ENCODE data around the gene ACADVL. TPM values are rescaled to one million over a fixed set of nuclear protein-coding genes. Genes with fewer than 3 reads are reported as not detected.
A peak's percentile ranks its signal among the peaks of the same experiment; 100 is the strongest.

ACADVL gene
- total RNA-seq, 1 donor from 2014 or later: 215 TPM

- Mint-ChIP-seq H3K4me1 (peaks cover 41% of the 10 kb centered on the region), H3K9me3 (no peaks in the 10 kb centered on the region), H3K4me3 (peak within 1 kb of the TSS; percentile 99), H3K36me3 (ENCODE audit: low read depth) (peaks cover 16% of the 10 kb centered on the region), H3K27me3 (ENCODE audit: low read depth) (peaks cover 5% of the 10 kb centered on the region), H3K27ac (ENCODE audit: unreplicated experiment) (peak within 1 kb of the TSS; percentile 100)
- DNase-seq (ENCODE audit: low read depth, low spot score): peak; percentile 100
- no peak for TF ChIP-seq CTCF (conservative IDR thresholded peaks at IDR 0.05)
These were observed 32.0 kb downstream of the ACADVL start, which contains the start of gene CTDNEP1 for GRCh38 chr17:7251661-7252175. Gene CTDNEP1 (minus strand): TSS chr17:7251734. CDS start chr17:7251296, 438 bp downstream.

GRCh38 chr17:7252176-7253043 lies 32.7 kb downstream of the ACADVL start, which contains the start of gene ELP5:
Gene ELP5 (plus strand): TSS chr17:7252215. CDS start chr17:7252551, 336 bp downstream.
- Mint-ChIP-seq H3K9me3 (no peaks in the 10 kb centered on the region), H3K27ac (ENCODE audit: unreplicated experiment) (peak within 1 kb of the TSS; percentile 100), H3K4me1 (peaks cover 41% of the 10 kb centered on the region), H3K36me3 (ENCODE audit: low read depth) (peaks cover 18% of the 10 kb centered on the region), H3K27me3 (ENCODE audit: low read depth) (peaks cover 7% of the 10 kb centered on the region), H3K4me3 (peak within 1 kb of the TSS; percentile 99)
- TF ChIP-seq CTCF (conservative IDR thresholded peaks at IDR 0.05): no peak
- DNase-seq (ENCODE audit: low read depth, low spot score): peak; percentile 85

GRCh38 chr17:7253082-7253481 lies 33.3 kb downstream of the ACADVL start:
- H3K27ac Mint-ChIP-seq (ENCODE audit: unreplicated experiment): peak overlapping the region; percentile 100
- no peak for DNase-seq (ENCODE audit: low read depth, low spot score)
- no peak for TF ChIP-seq CTCF (conservative IDR thresholded peaks at IDR 0.05)
- peaks cover 41% of the 10 kb centered on the region for H3K4me1 Mint-ChIP-seq
- H3K27me3 Mint-ChIP-seq (ENCODE audit: low read depth): peaks cover 7% of the 10 kb centered on the region
- H3K9me3 Mint-ChIP-seq: no peaks in the 10 kb centered on the region
- peaks cover 18% of the 10 kb centered on the region for H3K36me3 Mint-ChIP-seq (ENCODE audit: low read depth)
- peak overlapping the region; percentile 95 for H3K4me3 Mint-ChIP-seq

GRCh38 chr17:7254511-7254910 lies 34.8 kb downstream of the ACADVL start:
- peaks cover 23% of the 10 kb centered on the region for H3K36me3 Mint-ChIP-seq (ENCODE audit: low read depth)
- no peaks in the 10 kb centered on the region for H3K9me3 Mint-ChIP-seq
- H3K27me3 Mint-ChIP-seq (ENCODE audit: low read depth): peaks cover 16% of the 10 kb centered on the region
- peaks cover 32% of the 10 kb centered on the region for H3K4me1 Mint-ChIP-seq
- TF ChIP-seq CTCF (conservative IDR thresholded peaks at IDR 0.05): no peak
- H3K4me3 Mint-ChIP-seq: peak overlapping the region; percentile 84
- no peak overlapping the region for H3K27ac Mint-ChIP-seq (ENCODE audit: unreplicated experiment)
- DNase-seq (ENCODE audit: low read depth, low spot score): no peak

- Mint-ChIP-seq H3K4me3 (peak overlapping the region; percentile 53), H3K9me3 (no peaks in the 10 kb centered on the region), H3K4me1 (peaks cover 15% of the 10 kb centered on the region), H3K27ac (ENCODE audit: unreplicated experiment) (no peak overlapping the region), H3K27me3 (ENCODE audit: low read depth) (peaks cover 38% of the 10 kb centered on the region), H3K36me3 (ENCODE audit: low read depth) (peaks cover 22% of the 10 kb centered on the region)
- TF ChIP-seq CTCF (conservative IDR thresholded peaks at IDR 0.05): no peak
- DNase-seq (ENCODE audit: low read depth, low spot score): no peak
These were observed 37.2 kb downstream of the ACADVL start for GRCh38 chr17:7256766-7257456.

Data from neural crest cell (in vitro differentiated cells).